ENCODE measurements around the gene HPSE2.

DNA sequence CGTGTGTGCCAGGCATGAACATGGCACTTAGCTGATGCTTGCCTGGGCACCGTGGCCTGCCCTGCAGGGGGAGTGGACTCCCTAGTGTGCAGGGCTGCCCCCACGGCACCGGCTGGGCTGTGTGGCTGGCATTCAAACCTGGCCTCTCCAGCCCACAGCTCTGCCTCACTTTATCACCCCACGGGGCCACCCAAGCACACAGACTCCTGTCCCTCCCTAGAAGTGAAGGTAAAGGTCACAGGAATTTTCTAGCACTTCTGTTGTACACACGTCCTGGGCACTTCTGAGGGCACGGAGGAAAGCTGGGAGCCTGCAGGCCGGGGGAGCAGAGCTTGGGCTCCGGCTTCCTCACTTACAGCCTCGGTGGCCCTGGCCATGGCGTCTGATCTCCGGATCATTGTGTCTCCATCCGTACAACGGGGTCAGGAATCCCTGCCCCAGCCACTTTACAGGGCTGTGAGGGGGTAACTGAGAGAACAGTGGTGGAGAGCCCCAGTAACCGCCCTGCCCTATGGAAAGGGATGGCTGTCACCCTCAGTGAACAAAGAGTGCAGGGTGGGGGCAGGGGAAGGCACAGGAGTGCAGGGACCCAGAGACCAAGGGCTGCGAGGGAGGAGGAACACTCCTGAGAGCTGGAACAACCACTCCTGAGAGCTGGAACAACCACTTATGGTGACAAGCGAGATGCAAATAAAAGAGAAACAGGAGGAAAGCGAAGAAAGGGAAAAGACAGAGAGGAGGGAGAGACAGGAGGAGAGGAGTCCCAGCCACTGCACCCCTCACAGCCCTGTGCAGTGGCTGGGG lies 816.8 kb downstream of the HPSE2 start:
- TF ChIP-seq, protein P1, sequence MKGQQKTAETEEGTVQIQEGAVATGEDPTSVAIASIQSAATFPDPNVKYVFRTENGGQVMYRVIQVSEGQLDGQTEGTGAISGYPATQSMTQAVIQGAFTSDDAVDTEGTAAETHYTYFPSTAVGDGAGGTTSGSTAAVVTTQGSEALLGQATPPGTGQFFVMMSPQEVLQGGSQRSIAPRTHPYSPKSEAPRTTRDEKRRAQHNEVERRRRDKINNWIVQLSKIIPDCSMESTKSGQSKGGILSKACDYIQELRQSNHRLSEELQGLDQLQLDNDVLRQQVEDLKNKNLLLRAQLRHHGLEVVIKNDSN (IDR thresholded peaks at IDR 0.05), result no peak
- TF ChIP-seq, protein P2, sequence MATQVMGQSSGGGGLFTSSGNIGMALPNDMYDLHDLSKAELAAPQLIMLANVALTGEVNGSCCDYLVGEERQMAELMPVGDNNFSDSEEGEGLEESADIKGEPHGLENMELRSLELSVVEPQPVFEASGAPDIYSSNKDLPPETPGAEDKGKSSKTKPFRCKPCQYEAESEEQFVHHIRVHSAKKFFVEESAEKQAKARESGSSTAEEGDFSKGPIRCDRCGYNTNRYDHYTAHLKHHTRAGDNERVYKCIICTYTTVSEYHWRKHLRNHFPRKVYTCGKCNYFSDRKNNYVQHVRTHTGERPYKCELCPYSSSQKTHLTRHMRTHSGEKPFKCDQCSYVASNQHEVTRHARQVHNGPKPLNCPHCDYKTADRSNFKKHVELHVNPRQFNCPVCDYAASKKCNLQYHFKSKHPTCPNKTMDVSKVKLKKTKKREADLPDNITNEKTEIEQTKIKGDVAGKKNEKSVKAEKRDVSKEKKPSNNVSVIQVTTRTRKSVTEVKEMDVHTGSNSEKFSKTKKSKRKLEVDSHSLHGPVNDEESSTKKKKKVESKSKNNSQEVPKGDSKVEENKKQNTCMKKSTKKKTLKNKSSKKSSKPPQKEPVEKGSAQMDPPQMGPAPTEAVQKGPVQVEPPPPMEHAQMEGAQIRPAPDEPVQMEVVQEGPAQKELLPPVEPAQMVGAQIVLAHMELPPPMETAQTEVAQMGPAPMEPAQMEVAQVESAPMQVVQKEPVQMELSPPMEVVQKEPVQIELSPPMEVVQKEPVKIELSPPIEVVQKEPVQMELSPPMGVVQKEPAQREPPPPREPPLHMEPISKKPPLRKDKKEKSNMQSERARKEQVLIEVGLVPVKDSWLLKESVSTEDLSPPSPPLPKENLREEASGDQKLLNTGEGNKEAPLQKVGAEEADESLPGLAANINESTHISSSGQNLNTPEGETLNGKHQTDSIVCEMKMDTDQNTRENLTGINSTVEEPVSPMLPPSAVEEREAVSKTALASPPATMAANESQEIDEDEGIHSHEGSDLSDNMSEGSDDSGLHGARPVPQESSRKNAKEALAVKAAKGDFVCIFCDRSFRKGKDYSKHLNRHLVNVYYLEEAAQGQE (IDR thresholded peaks at IDR 0.05; ENCODE audit: low read depth), result no peak
- TF ChIP-seq CREB1 (IDR thresholded peaks at IDR 0.05; ENCODE audit: low read depth) (no peak), TAF1 (IDR thresholded peaks at IDR 0.05; ENCODE audit: low read depth) (no peak), NFIC (IDR thresholded peaks at IDR 0.05) (no peak), RAD21 (IDR thresholded peaks at IDR 0.05; ENCODE audit: low read depth) (no peak), YY1 (IDR thresholded peaks at IDR 0.05; ENCODE audit: low read depth) (no peak), EGR1 (IDR thresholded peaks at IDR 0.05) (no peak), EP300 (IDR thresholded peaks at IDR 0.05; ENCODE audit: borderline replicate concordance) (no peak), CEBPB (IDR thresholded peaks at IDR 0.05) (no peak), TEAD4 (IDR thresholded peaks at IDR 0.05) (no peak)
- TF ChIP-seq, protein P3, sequence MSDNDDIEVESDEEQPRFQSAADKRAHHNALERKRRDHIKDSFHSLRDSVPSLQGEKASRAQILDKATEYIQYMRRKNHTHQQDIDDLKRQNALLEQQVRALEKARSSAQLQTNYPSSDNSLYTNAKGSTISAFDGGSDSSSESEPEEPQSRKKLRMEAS (IDR thresholded peaks at IDR 0.05), result no peak
